Calu3 (cell line): Measurements from ENCODE around the gene ANO3. TPM values are rescaled to one million over a fixed set of nuclear protein-coding genes. Genes with fewer than 3 reads are reported as not detected.

Experiments used
- BruUV-seq: library from RNA; stranded (reverse); fragments of 400-500 nt; replicated peaks from 2 replicates; lab custom pipeline; 2021; lab: Mats Ljungman, UMichigan
- CTCF ChIA-PET: fragments of 300-600 bp; sonication (Branson Sonifier 250); formaldehyde crosslinking; loops from one replicate; lab custom pipeline; 2022; ENCODE audit warnings: antibody characterized with exemption; lab: Charles Lee
- DNase-seq: peaks from one replicate; pipeline ENCODE4 v3.0.0; 2022
- H3K27ac Mint-ChIP-seq: one replicate; pipeline ENCODE4 v1.8.0; 2022; ENCODE audit warnings: mixed read lengths; ENCODE audit not compliant: unreplicated experiment
- H3K27me3 Mint-ChIP-seq: one replicate; pipeline ENCODE4 v1.8.0; 2022; ENCODE audit warnings: mixed read lengths; ENCODE audit not compliant: unreplicated experiment
- H3K36me3 Mint-ChIP-seq: one replicate; pipeline ENCODE4 v1.8.0; 2022; ENCODE audit warnings: mild to moderate bottlenecking, moderate library complexity, mixed read lengths; ENCODE audit not compliant: insufficient read depth, unreplicated experiment
- H3K4me1 Mint-ChIP-seq: one replicate; pipeline ENCODE4 v1.8.0; 2022; ENCODE audit warnings: mild to moderate bottlenecking, low read depth, mixed read lengths; ENCODE audit not compliant: unreplicated experiment
- H3K4me3 Mint-ChIP-seq: one replicate; pipeline ENCODE4 v1.8.0; 2022; ENCODE audit warnings: mild to moderate bottlenecking, low read depth, moderate library complexity, mixed read lengths; ENCODE audit not compliant: unreplicated experiment
- H3K9me3 Mint-ChIP-seq: one replicate; pipeline ENCODE4 v1.8.0; 2022; ENCODE audit warnings: low read depth, mixed read lengths; ENCODE audit not compliant: unreplicated experiment
- CTCF ChIP-seq: fragments of 200-600 bp; IDR thresholded peaks from one replicate; pipeline ENCODE4 v1.8.0; 2022; ENCODE audit warnings: antibody characterized with exemption; ENCODE audit not compliant: unreplicated experiment
- intact Hi-C: fragments of 100-400 bp; cut with micrococcal nuclease; formaldehyde crosslinking; loops from one replicate; pipeline ENCODE4 v1.10.0; 2022; ENCODE audit not compliant: unreplicated experiment
- total RNA-seq: library from RNA; stranded (reverse); gene quantifications from 2 replicates; pipeline ENCODE4 v1.2.3, GENCODE V29; 2022

Gene ANO3
- total RNA-seq, 1 experiment from 2014 or later, result not detected

- Mint-ChIP-seq H3K36me3 (no peaks in the 10 kb centered on the region), H3K4me1 (no peaks in the 10 kb centered on the region), H3K9me3 (no peaks in the 10 kb centered on the region), H3K27me3 (no peaks in the 10 kb centered on the region), H3K27ac (no peak overlapping the region), H3K4me3 (no peak overlapping the region)
- TF ChIP-seq CTCF, result no peak
- no peak for DNase-seq
- intact Hi-C loops, result no loop called here
- BruUV-seq, result no TSS peak
- CTCF ChIA-PET, result no interaction called here
These were observed 107.9 kb downstream of the ANO3 start for GRCh38 chr11:26439854-26440253.

- no peak for DNase-seq
- CTCF ChIA-PET, result no interaction called here
- BruUV-seq, result no TSS peak
These were observed 110.2 kb downstream of the ANO3 start for GRCh38 chr11:26442131-26442530.

GRCh38 chr11:26443617-26444016 lies 111.7 kb downstream of the ANO3 start:
- no peak for DNase-seq
- H3K9me3 Mint-ChIP-seq, result no peaks in the 10 kb centered on the region
- H3K4me1 Mint-ChIP-seq, result no peaks in the 10 kb centered on the region
- BruUV-seq, result no TSS peak
- CTCF ChIA-PET, result no interaction called here
- intact Hi-C loops, result no loop called here
- H3K4me3 Mint-ChIP-seq, result no peak overlapping the region
- no peaks in the 10 kb centered on the region for H3K27me3 Mint-ChIP-seq
- TF ChIP-seq CTCF, result no peak
- H3K36me3 Mint-ChIP-seq, result no peaks in the 10 kb centered on the region
- no peak overlapping the region for H3K27ac Mint-ChIP-seq

More at GRCh38 chr11:26442131-26442530, 110.2 kb downstream of the ANO3 start:
- Mint-ChIP-seq H3K27ac (no peak overlapping the region), H3K4me3 (no peak overlapping the region), H3K4me1 (no peaks in the 10 kb centered on the region), H3K27me3 (no peaks in the 10 kb centered on the region), H3K9me3 (no peaks in the 10 kb centered on the region), H3K36me3 (no peaks in the 10 kb centered on the region)
- intact Hi-C loops, result no loop called here
- TF ChIP-seq CTCF, result no peak

- CTCF ChIA-PET, result interaction anchor here (1.1 kb wide), 1 partner anchor 173 kb away, joined by 3 read pairs; no protein-coding TSS in a partner anchor
- Mint-ChIP-seq H3K27me3 (no peaks in the 10 kb centered on the region), H3K27ac (no peak overlapping the region), H3K4me3 (no peak overlapping the region), H3K9me3 (no peaks in the 10 kb centered on the region), H3K4me1 (no peaks in the 10 kb centered on the region), H3K36me3 (no peaks in the 10 kb centered on the region)
- TF ChIP-seq CTCF, result no peak
- no TSS peak for BruUV-seq
- no peak for DNase-seq
- intact Hi-C loops, result no loop called here
These were observed 125.7 kb downstream of the ANO3 start for GRCh38 chr11:26457636-26458035.
